ENCODE data around the gene KCNH3.

- no peak for TF ChIP-seq CTCF (IDR thresholded peaks at IDR 0.05)
- no peak for TF ChIP-seq POLR2A (IDR thresholded peaks at IDR 0.05)
These were observed 49.7 kb upstream of the KCNH3 start for GRCh38 chr12:49489154-49489553.
